AG09309 (cell line): Measurements from ENCODE around the gene TMX2.
A peak's percentile ranks its signal among the peaks of the same experiment; 100 is the strongest.

Experiments
- DNase-seq: peaks from one replicate; pipeline ENCODE4 v3.0.0-alpha.2; 2010; ENCODE audit warnings: low read depth
- H3K4me3 ChIP-seq: 2 replicates; pipeline ENCODE4 v1.5.1; 2011; ENCODE audit warnings: mild to moderate bottlenecking, low read depth, low read length, moderate library complexity; ENCODE audit not compliant: control insufficient read depth
- TF ChIP-seq, protein P1 (sequence below): IDR thresholded peaks from 2 replicates; pipeline ENCODE4 v1.5.1; 2011; ENCODE audit warnings: mild to moderate bottlenecking, low read depth, low read length, inconsistent platforms; ENCODE audit not compliant: insufficient read depth, control insufficient read depth; ENCODE audit errors: missing control alignments

Gene TMX2, protein sequence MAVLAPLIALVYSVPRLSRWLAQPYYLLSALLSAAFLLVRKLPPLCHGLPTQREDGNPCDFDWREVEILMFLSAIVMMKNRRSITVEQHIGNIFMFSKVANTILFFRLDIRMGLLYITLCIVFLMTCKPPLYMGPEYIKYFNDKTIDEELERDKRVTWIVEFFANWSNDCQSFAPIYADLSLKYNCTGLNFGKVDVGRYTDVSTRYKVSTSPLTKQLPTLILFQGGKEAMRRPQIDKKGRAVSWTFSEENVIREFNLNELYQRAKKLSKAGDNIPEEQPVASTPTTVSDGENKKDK

DNA sequence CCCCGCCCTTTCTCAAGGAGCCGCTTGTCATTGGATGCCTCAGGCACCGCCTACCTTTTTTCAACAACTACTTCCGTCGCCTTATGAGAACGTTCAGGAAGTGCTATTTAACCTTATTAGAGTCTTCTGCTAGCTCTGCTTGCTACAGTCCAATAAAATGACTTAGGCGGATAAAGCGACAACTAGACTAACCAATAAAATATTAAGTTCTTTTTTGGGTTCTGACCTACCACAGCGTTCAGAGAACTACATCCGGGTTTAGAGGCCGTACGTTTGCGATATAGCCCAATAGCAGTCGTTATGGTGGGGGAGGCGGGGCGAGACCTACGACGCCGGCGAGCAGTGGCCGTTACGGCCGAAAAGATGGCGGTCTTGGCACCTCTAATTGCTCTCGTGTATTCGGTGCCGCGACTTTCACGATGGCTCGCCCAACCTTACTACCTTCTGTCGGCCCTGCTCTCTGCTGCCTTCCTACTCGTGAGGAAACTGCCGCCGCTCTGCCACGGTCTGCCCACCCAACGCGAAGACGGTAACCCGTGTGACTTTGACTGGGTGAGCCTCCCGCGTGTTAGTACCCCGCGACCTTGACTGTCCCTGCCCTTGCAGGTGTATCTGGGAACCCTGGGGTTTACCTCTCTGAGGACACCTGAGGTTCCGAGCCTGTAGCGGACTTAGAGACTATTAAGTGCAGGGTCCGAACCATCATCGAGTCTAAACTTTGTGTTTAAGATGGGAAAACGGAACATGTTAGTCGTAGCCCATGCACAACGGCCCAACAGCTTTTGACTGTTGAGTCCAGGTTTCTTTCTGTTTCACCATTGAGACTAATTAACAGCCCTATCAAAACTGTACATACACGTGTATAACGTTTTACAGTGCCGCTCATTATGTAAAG is at the start of gene TMX2:
TMX2 (plus strand) TSS at position 338 of the 895 bp plus-strand sequence; CDS start at position 364, 26 bp downstream.
- peak within 1 kb of the TSS; percentile 92 for H3K4me3 ChIP-seq
- peak; percentile 100 for DNase-seq
- TF ChIP-seq, protein P1, sequence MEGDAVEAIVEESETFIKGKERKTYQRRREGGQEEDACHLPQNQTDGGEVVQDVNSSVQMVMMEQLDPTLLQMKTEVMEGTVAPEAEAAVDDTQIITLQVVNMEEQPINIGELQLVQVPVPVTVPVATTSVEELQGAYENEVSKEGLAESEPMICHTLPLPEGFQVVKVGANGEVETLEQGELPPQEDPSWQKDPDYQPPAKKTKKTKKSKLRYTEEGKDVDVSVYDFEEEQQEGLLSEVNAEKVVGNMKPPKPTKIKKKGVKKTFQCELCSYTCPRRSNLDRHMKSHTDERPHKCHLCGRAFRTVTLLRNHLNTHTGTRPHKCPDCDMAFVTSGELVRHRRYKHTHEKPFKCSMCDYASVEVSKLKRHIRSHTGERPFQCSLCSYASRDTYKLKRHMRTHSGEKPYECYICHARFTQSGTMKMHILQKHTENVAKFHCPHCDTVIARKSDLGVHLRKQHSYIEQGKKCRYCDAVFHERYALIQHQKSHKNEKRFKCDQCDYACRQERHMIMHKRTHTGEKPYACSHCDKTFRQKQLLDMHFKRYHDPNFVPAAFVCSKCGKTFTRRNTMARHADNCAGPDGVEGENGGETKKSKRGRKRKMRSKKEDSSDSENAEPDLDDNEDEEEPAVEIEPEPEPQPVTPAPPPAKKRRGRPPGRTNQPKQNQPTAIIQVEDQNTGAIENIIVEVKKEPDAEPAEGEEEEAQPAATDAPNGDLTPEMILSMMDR, result no peak

DNA sequence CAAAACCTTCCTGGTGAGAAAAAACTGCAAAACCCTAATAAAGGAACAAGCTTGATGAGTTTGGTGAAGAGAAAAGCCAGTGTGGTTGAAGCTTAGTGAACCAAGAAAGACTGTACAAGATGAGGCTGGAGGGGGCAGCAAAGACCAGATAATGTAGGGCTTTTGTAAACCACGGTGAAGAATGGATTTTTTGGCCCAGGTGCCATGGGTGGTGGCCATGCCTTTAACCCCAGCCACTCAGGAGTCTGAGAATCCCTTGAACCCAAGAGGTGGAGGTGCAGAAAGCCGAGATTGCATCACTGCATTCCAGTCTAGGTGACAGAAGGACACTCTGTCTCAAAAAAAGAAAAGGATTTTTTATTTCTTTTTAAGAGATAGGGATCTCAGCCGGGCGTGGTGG is 49.5 kb upstream of the TMX2 start:
- TF ChIP-seq, protein P1, result no peak
- no peak for DNase-seq
- H3K4me3 ChIP-seq, result no peak overlapping the region

DNA sequence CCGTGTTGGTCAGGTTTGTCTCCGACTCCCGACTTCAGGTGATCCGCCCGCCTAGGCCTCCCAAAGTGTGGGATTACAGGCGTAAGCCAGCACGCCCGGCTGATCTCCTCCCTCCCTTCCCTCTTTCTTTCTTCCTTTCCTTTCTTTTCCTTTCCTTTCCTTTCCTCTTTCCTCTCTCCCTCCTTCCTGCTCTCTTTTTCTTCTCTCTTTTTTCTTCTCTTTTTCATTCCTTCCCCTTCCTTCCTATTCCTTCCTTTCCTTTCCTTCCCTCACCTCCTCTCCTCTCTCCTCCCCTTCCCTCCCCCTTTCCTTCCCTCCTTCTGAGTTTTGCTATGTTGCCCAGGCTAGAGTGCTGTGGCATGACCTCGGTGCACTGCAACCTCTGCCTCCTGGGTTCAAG is 48.4 kb upstream of the TMX2 start:
- no peak for DNase-seq
- TF ChIP-seq, protein P1, result no peak
- no peak overlapping the region for H3K4me3 ChIP-seq

DNA sequence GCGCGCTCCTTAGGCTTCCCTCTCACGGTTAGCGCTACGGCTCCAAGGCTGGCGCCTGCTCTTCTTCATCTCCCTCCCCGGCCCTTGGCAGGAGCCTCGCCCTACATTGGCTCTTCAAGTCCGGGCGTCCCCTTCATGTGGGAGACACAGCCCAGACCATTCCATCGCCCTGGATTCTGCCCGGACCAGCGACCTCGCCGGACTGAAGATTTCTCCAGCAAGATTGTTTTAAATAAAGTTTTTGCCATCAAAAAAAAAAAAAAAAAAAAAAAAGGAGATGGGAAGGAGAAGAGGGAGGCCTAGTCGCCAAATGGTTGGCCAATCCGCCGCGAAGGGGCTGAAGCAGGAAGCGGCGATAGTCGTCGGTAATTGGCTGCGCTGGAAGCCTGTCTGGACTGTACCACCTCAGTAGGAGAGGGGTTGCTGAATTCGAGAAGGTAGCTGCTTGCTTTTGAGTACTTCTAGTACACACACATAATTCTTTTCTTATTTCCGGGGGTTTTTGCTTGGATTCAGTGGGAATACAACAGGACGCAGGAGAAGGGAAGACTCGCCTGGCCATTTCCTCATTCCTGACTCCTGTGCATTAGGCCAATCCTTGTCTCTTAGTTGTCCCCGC is 45.2 kb upstream of the TMX2 start:
- peak; percentile 98 for DNase-seq
- H3K4me3 ChIP-seq, result peak overlapping the region; percentile 94
- TF ChIP-seq, protein P1, result no peak

DNA sequence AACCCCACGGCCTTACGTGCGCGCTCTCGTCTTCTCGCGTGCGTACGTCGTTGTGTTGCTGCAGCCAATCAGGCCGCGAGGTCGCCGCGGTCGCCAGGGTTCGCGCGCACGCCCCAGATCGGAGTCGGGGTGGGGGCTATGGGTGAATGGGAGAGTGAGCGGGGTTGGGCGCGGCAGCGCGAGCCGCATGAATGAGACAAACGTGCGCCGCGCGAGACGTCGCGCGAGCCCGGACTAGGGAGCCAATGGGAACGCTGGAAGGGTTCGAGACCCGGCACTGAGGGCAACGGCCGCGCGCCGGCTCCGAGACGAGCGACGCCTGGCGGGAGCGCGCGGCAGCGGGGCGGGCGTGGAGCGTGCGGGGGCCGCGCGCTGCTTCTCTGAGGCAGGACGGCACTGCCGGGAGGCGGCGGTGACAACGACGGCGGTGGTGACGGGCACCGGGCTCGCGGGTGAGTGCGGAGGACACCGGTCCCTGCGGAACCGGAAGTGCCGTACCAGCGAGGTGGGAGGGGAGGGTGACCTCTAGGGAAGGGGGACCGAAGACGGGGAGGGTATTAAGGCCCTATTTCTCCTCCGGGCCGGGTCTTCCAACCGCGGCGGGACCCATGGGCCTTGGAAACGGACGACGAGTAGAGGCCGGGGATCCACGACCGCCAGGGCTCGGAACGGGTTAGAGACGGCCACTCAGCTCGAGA is 44.5 kb upstream of the TMX2 start, which contains the start of gene ZDHHC5:
ZDHHC5 (plus strand) TSS at position 379 of the 698 bp plus-strand sequence. CDS start 4,977 bp downstream, outside the sequence.
- TF ChIP-seq, protein P1, result peak; percentile 6
- DNase-seq, result peak; percentile 99
- H3K4me3 ChIP-seq, result peak within 1 kb of the TSS; percentile 94

DNA sequence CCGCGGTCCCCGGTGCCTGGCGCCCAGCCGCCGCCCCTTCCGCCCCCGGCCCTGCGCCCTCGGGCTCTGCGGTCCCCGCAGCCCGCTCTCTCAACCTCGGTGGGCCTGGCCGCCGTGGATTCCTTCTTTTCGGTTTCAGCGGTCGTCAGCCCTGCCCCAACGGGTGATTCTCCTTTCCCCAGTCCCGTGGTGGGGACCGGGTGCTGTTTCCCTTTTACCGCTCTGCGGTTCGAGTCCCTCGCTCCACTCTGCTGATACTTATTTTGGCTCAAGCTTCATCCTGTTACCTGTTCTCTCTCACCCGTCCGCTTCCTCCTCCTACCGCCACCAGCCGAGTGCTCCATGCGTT is 44.0 kb upstream of the TMX2 start:
- no peak for DNase-seq
- TF ChIP-seq, protein P1, result no peak
- H3K4me3 ChIP-seq, result peak overlapping the region; percentile 94
